Bronchial epithelial cell (primary cell): ENCODE data around the gene HIVEP3. TPM values are rescaled to one million over a fixed set of nuclear protein-coding genes. Genes with fewer than 3 reads are reported as not detected.
A peak's percentile ranks its signal among the peaks of the same experiment; 100 is the strongest.

Source experiments
- DNase-seq: peaks from one replicate; pipeline ENCODE4 v3.0.0-alpha.2; 2010; ENCODE audit warnings: low read depth
- FAIRE-seq: peaks from 2 replicates; lab custom pipeline; 2011; peaks lifted over from hg19 to GRCh38; lab: Jason Lieb, UNC
- H3K27me3 ChIP-seq: 2 replicates; pipeline ENCODE4 v1.5.1; 2011; ENCODE audit warnings: low read length; ENCODE audit not compliant: control insufficient read depth, insufficient read depth
- H3K36me3 ChIP-seq: 2 replicates; pipeline ENCODE4 v1.5.1; 2011; ENCODE audit warnings: low read length; ENCODE audit not compliant: control insufficient read depth, insufficient read depth
- H3K4me3 ChIP-seq: 2 replicates; pipeline ENCODE4 v1.5.1; 2011; ENCODE audit warnings: mild to moderate bottlenecking, low read depth, low read length, control low read depth
- total RNA-seq: library from RNA; depleted of rRNA; stranded (reverse); fragments of >200 nt; gene quantifications from 2 replicates; pipeline ENCODE4 v1.2.1, GENCODE V29; 2014
- TF ChIP-seq, protein P1 (sequence below): IDR thresholded peaks from 2 replicates; pipeline ENCODE4 v1.5.1; 2011; ENCODE audit warnings: mild to moderate bottlenecking, moderate library complexity, low read length, control low read depth, inconsistent platforms; ENCODE audit not compliant: insufficient read depth, severe bottlenecking

Gene HIVEP3
- total RNA-seq, 1 donor from 2014 or later = under 0.01 TPM

DNA sequence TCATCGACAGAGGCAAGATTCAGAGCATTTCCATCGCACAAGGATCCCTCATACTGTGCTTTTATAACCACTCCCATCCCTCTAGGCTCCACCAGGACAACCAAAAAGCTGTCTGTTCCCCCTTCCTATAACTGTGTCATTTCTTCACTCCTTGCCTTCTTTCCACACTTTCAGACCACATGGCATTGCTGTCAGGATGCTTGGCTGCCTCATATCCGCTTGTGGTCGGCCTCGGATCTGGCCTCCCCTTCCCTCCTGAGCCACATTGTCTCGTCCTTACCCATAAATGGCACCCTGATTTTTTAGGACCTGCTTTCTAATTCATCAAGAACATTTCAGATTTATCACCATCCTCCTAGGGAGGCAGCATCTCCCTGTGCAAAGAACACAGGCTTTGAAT lies 80.5 kb downstream of the HIVEP3 start:
- Histone ChIP-seq H3K27me3 (no peaks in the 10 kb centered on the region), H3K4me3 (no peak overlapping the region), H3K36me3 (no peaks in the 10 kb centered on the region)
- TF ChIP-seq, protein P1, sequence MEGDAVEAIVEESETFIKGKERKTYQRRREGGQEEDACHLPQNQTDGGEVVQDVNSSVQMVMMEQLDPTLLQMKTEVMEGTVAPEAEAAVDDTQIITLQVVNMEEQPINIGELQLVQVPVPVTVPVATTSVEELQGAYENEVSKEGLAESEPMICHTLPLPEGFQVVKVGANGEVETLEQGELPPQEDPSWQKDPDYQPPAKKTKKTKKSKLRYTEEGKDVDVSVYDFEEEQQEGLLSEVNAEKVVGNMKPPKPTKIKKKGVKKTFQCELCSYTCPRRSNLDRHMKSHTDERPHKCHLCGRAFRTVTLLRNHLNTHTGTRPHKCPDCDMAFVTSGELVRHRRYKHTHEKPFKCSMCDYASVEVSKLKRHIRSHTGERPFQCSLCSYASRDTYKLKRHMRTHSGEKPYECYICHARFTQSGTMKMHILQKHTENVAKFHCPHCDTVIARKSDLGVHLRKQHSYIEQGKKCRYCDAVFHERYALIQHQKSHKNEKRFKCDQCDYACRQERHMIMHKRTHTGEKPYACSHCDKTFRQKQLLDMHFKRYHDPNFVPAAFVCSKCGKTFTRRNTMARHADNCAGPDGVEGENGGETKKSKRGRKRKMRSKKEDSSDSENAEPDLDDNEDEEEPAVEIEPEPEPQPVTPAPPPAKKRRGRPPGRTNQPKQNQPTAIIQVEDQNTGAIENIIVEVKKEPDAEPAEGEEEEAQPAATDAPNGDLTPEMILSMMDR = no peak
- DNase-seq (no peak), FAIRE-seq (no peak)

DNA sequence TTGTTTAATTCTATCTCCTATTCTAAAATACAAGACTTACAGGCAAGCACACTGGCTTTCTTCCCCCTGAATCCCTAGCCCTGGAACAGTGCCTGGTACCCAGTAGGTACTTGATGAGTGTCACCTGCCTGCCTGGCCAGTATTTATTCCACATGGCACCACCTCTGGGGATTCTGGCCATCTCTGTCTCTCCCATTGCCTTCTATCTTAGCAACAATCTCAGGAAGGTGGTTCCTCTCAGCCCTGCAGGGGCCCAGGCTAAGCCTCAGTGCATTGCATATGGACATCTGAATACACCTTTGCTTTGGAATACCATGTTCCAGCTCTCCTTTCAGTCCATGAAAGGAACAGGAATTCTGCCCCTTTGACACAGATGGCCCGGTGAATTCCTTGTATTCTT lies 81.0 kb downstream of the HIVEP3 start:
- H3K4me3 ChIP-seq = no peak overlapping the region
- FAIRE-seq = no peak
- DNase-seq = no peak
- H3K27me3 ChIP-seq = no peaks in the 10 kb centered on the region
- TF ChIP-seq, protein P1 = no peak
- H3K36me3 ChIP-seq = no peaks in the 10 kb centered on the region

DNA sequence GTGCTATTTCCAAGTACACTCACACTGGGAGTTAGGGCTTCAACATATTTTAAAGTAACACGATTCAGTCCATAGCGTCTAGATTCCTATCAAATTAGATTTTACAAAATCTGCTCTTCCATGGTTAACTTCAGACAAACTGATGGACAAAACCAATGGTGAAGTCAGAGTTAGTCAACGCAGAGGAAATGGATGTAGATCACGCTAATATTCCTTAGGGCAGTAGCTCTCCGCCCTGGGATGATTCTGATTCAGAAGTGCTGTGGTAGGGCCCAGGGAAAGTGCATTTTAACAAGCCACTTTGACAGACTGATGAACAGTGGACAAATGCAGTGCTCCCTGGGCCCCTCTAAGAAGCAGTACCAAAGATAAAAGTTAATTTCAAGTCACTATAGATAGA lies 83.2 kb downstream of the HIVEP3 start:
- TF ChIP-seq, protein P1 = no peak
- FAIRE-seq (no peak), DNase-seq (peak; percentile 10)
- no peak overlapping the region for H3K4me3 ChIP-seq
- no peaks in the 10 kb centered on the region for H3K36me3 ChIP-seq
- H3K27me3 ChIP-seq = no peaks in the 10 kb centered on the region

DNA sequence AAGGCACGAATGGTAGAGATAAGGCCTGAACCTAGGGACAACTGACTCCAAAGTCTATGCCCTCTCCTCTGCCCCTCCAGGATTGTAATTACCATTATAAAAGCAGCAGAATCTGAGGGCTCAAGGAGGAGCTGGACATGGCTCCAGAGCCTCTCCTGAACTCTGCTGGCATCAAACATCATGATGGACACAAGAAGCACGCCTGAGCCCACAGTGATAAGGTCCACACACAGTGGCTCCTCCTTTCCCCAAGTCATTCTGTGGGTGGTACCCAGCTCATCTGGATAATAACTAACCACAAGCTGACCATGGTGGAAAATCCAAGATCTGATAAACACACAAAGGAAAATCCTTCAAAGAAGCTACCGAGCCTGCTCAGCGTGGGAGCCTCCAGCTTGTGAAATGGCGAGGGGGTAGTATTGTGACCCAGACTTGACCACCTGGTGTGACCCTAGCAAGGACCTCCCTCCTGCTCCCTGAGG lies 85.2 kb downstream of the HIVEP3 start:
- Histone ChIP-seq H3K36me3 (no peaks in the 10 kb centered on the region), H3K27me3 (no peaks in the 10 kb centered on the region), H3K4me3 (no peak overlapping the region)
- TF ChIP-seq, protein P1 = no peak
- FAIRE-seq (no peak), DNase-seq (no peak)

- no peaks in the 10 kb centered on the region for H3K36me3 ChIP-seq
- TF ChIP-seq, protein P1 = no peak
- no peak overlapping the region for H3K4me3 ChIP-seq
- FAIRE-seq (peak; percentile 72), DNase-seq (no peak)
- no peaks in the 10 kb centered on the region for H3K27me3 ChIP-seq
Observed at GRCh38 chr1:41830726-41831125, 88.0 kb downstream of the HIVEP3 start.

DNA sequence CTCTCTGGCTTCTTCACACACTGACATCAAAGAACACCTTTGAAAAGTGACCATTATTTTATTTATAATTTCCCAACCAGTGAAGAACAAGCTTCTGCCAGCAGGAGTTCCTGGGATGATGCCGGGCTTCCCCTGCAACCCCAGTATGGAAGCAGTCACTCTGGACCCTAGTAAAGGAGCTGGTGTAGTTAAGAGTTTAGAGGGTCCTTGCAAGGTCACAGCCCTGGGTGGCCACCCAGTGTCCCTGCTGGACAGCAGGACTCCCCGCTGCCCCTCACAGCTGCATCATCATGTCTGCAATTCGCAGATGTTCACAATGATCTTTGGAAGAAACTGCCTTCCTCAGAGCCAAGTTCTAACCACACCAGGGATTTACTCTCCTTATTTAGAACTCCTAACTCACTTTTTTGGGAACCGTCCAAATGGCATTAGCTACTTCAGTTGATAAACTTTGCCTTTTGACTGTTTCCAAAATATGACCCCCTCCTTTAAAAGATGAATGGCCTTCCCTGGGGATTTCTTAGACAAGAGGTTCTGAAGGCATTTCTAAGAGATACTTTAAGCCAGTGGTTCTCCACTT lies 90.6 kb downstream of the HIVEP3 start:
- TF ChIP-seq, protein P1 = no peak
- FAIRE-seq = no peak
- no peak overlapping the region for H3K4me3 ChIP-seq
- no peaks in the 10 kb centered on the region for H3K36me3 ChIP-seq
- no peak for DNase-seq
- H3K27me3 ChIP-seq = no peaks in the 10 kb centered on the region
